Mucosa of descending colon (tissue), 3 donors: ENCODE results near the gene DIAPH2. TPM values are rescaled to one million over a fixed set of nuclear protein-coding genes. Genes with fewer than 3 reads are reported as not detected.

Source experiments
- ATAC-seq: fragments of 200-7000 bp; cut with Tn5 transposase; one replicate; pipeline ENCODE4 v1.9.1; 2020; ENCODE audit warnings: mild to moderate bottlenecking, moderate library complexity
- DNase-seq, 3 donors: peaks; one replicate each; pipeline ENCODE4 v3.0.0-alpha.2; 2020
- H3K36me3 ChIP-seq: fragments of 200-600 bp; one replicate; pipeline ENCODE4 v1.8.0; 2021; ENCODE audit warnings: low read depth, mild to moderate bottlenecking
- H3K4me1 ChIP-seq: fragments of 200-600 bp; one replicate; pipeline ENCODE4 v1.8.0; 2021; ENCODE audit warnings: low read depth, mild to moderate bottlenecking
- H3K4me3 ChIP-seq: fragments of 200-600 bp; one replicate; pipeline ENCODE4 v1.8.0; 2021; ENCODE audit warnings: mild to moderate bottlenecking
- H3K9me3 ChIP-seq: fragments of 200-600 bp; one replicate; pipeline ENCODE4 v1.8.0; 2021; ENCODE audit warnings: mild to moderate bottlenecking
- CTCF ChIP-seq: fragments of 200-600 bp; IDR thresholded peaks from one replicate; pipeline ENCODE4 v1.8.0; 2022; ENCODE audit warnings: antibody characterized with exemption, mild to moderate bottlenecking
- intact Hi-C, 2 donors: fragments of 100-400 bp; cut with DNase I in 1 of 2; cut with micrococcal nuclease in 1 of 2; formaldehyde crosslinking; loops; one replicate each; pipeline versions ENCODE4 v1.11.0 to v1.11.1; 2022; cut with DNase I, micrococcal nuclease
- total RNA-seq, 3 donors: library from RNA; stranded (reverse); fragmentation: NEBNext Ultra II Directional in 2 of 3; extraction: Animal tissue kit (Norgen Biotek cat#: 25700) in 2 of 3; gene quantifications; one replicate each; pipeline versions ENCODE4 v1.2.1 to v1.2.4, GENCODE V29; 2021 to 2023
- donor health status: DM: no; HTN: no; CAD: no; lungs with moderate emphysema.
- donor health status: DM: no; HTN: no; CAD: no.
- donor health status: DM: no; HTN: yes; CAD: no.

Gene DIAPH2
- total RNA-seq, 3 donors from 2014 or later, result 26.7 to 40.2 (median 29.6) TPM

GRCh38 chrX:96989830-96990571 is 305.4 kb downstream of the DIAPH2 start:
- no peak for TF ChIP-seq CTCF
- H3K36me3 ChIP-seq, result no peaks in the 10 kb centered on the region
- H3K9me3 ChIP-seq, result no peaks in the 10 kb centered on the region
- DNase-seq (no peak), ATAC-seq (no peak)
- H3K4me3 ChIP-seq, result no peak overlapping the region
- intact Hi-C loops, result no loop called here
- no peaks in the 10 kb centered on the region for H3K4me1 ChIP-seq

DNA sequence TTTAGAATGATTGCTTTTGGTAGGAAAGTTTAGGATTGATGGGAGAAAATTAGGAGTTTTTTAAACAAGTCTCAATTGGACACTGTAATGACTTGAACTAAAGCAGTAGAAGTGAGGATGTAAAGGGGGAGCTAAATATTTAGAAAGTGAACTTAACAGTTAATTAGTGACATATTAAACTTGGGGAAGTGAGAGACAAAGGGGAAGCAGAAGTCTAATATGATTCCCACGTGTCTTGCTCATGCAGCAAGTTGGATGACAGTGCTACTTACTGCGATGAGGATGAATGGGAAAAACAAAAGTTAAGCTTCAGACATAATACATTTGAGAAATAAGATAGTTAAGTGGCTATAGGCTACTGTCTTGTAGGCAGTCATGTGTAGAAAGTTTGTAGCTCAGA is 309.5 kb downstream of the DIAPH2 start:
- no peaks in the 10 kb centered on the region for H3K36me3 ChIP-seq
- H3K4me1 ChIP-seq, result no peaks in the 10 kb centered on the region
- H3K9me3 ChIP-seq, result no peaks in the 10 kb centered on the region
- H3K4me3 ChIP-seq, result no peak overlapping the region
- intact Hi-C loops, result no loop called here
- no peak for ATAC-seq
- DNase-seq, result no peak
- TF ChIP-seq CTCF, result no peak

DNA sequence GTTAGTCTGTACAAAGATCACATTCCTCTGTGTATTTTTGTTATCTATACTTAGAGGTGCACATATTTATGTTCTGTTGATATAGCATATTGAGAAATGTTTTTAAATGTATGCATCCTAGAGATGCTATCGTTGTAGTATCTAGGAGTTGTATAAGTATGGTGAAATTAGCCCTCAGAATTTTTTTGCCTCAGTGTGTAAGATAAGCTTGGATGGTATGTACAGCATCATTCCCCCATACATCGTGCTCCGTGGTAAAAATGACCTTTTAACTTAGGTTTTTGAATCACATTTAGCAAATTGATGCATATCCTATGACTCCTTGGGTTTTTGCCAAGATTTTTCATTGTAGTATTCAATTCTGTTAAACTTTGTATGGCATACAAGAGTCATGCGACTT is 312.6 kb downstream of the DIAPH2 start:
- intact Hi-C loops, result no loop called here
- no peaks in the 10 kb centered on the region for H3K36me3 ChIP-seq
- no peaks in the 10 kb centered on the region for H3K4me1 ChIP-seq
- no peaks in the 10 kb centered on the region for H3K9me3 ChIP-seq
- ATAC-seq, result no peak
- no peak overlapping the region for H3K4me3 ChIP-seq
- DNase-seq, result no peak
- no peak for TF ChIP-seq CTCF

GRCh38 chrX:97000682-97001368 is 316.2 kb downstream of the DIAPH2 start:
- Histone ChIP-seq H3K9me3 (no peaks in the 10 kb centered on the region), H3K36me3 (no peaks in the 10 kb centered on the region), H3K4me1 (no peaks in the 10 kb centered on the region), H3K4me3 (no peak overlapping the region)
- intact Hi-C loops, result no loop called here
- DNase-seq, result no peak
- TF ChIP-seq CTCF, result no peak
- no peak for ATAC-seq

GRCh38 chrX:97006167-97006566 is 321.5 kb downstream of the DIAPH2 start:
- no peak for TF ChIP-seq CTCF
- no peak for DNase-seq

More at GRCh38 chrX:97006167-97006566, 321.5 kb downstream of the DIAPH2 start:
- Histone ChIP-seq H3K4me3 (no peak overlapping the region), H3K36me3 (no peaks in the 10 kb centered on the region), H3K4me1 (no peaks in the 10 kb centered on the region), H3K9me3 (no peaks in the 10 kb centered on the region)
- intact Hi-C loops, result no loop called here
- no peak for ATAC-seq
